GM23338 (cell line): Measurements from ENCODE around the gene CDC42BPB.

Experiments used
- EZH2 ChIP-seq: fragments of 200-600 bp; sonication (generic); IDR thresholded peaks from one replicate; pipeline ENCODE4 v1.8.0; 2017; ENCODE audit warnings: antibody characterized with exemption, mild to moderate bottlenecking, low read depth; ENCODE audit not compliant: unreplicated experiment
- EZH2phosphoT487 ChIP-seq: fragments of 200-600 bp; sonication (generic); IDR thresholded peaks from one replicate; pipeline ENCODE4 v1.8.1; 2018; ENCODE audit warnings: antibody characterized with exemption; ENCODE audit not compliant: unreplicated experiment
- JUNB ChIP-seq: IDR thresholded peaks from one replicate; pipeline ENCODE4 v1.6.1; 2016; ENCODE audit warnings: antibody characterized with exemption; ENCODE audit not compliant: unreplicated experiment
- POLR2AphosphoS5 ChIP-seq: IDR thresholded peaks from 2 replicates; pipeline ENCODE4 v1.6.1; 2016; ENCODE audit warnings: antibody characterized with exemption, low read depth
- ZNF114 ChIP-seq: fragments of 250-450 bp; sonication (Bioruptor Pico); IDR thresholded peaks from 2 replicates; pipeline ENCODE4 v1.5.0; 2020; ENCODE audit warnings: mild to moderate bottlenecking, moderate library complexity
- ZNF331 ChIP-seq: fragments of 250-450 bp; sonication (Bioruptor Pico); IDR thresholded peaks from 2 replicates; pipeline ENCODE4 v1.5.0; 2020; ENCODE audit warnings: low read depth, mild to moderate bottlenecking, moderate library complexity
- TF ChIP-seq, protein P1 (sequence below), 2 experiments: fragments of 200-600 bp in 1 of 2; sonication (generic) in 1 of 2; conservative IDR thresholded peaks; 2 replicates each; pipeline versions ENCODE4 v1.5.1 to v1.6.1; 2016 to 2017; ENCODE audit warnings: antibody characterized with exemption in 2 of 2, low read depth in 2 of 2, mild to moderate bottlenecking in 2 of 2, moderate library complexity in 1 of 2
- TF ChIP-seq, protein P2 (sequence below): IDR thresholded peaks from one replicate; pipeline ENCODE4 v1.6.1; 2018; ENCODE audit warnings: antibody characterized with exemption; ENCODE audit not compliant: unreplicated experiment
- TF ChIP-seq, protein P3 (sequence below): IDR thresholded peaks from 2 replicates; pipeline ENCODE4 v1.6.1; 2016; ENCODE audit warnings: antibody characterized with exemption

DNA sequence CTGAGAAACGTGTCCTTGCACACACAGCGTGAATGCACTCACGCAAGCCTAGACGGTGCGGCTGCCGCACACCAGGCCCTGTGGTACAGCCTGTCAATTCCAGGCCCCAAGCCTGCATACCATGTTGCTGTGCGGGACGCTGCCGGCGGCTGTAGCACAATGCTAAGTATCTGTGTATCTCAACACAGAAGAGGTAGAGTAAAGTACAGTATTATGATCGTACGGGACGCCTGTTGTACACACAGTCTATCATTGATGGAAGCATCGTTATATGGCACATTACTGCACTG is 89.9 kb downstream of the CDC42BPB start:
- TF ChIP-seq POLR2AphosphoS5 = no peak
- TF ChIP-seq ZNF114 (CRISPR knock-in tag) = no peak
- TF ChIP-seq, protein P1, sequence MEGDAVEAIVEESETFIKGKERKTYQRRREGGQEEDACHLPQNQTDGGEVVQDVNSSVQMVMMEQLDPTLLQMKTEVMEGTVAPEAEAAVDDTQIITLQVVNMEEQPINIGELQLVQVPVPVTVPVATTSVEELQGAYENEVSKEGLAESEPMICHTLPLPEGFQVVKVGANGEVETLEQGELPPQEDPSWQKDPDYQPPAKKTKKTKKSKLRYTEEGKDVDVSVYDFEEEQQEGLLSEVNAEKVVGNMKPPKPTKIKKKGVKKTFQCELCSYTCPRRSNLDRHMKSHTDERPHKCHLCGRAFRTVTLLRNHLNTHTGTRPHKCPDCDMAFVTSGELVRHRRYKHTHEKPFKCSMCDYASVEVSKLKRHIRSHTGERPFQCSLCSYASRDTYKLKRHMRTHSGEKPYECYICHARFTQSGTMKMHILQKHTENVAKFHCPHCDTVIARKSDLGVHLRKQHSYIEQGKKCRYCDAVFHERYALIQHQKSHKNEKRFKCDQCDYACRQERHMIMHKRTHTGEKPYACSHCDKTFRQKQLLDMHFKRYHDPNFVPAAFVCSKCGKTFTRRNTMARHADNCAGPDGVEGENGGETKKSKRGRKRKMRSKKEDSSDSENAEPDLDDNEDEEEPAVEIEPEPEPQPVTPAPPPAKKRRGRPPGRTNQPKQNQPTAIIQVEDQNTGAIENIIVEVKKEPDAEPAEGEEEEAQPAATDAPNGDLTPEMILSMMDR (conservative IDR thresholded peaks at IDR 0.05; ENCODE audit: low read depth in 2 of 2) = no peak
- TF ChIP-seq EZH2 = no peak
- TF ChIP-seq EZH2phosphoT487 = no peak
- TF ChIP-seq, protein P2, sequence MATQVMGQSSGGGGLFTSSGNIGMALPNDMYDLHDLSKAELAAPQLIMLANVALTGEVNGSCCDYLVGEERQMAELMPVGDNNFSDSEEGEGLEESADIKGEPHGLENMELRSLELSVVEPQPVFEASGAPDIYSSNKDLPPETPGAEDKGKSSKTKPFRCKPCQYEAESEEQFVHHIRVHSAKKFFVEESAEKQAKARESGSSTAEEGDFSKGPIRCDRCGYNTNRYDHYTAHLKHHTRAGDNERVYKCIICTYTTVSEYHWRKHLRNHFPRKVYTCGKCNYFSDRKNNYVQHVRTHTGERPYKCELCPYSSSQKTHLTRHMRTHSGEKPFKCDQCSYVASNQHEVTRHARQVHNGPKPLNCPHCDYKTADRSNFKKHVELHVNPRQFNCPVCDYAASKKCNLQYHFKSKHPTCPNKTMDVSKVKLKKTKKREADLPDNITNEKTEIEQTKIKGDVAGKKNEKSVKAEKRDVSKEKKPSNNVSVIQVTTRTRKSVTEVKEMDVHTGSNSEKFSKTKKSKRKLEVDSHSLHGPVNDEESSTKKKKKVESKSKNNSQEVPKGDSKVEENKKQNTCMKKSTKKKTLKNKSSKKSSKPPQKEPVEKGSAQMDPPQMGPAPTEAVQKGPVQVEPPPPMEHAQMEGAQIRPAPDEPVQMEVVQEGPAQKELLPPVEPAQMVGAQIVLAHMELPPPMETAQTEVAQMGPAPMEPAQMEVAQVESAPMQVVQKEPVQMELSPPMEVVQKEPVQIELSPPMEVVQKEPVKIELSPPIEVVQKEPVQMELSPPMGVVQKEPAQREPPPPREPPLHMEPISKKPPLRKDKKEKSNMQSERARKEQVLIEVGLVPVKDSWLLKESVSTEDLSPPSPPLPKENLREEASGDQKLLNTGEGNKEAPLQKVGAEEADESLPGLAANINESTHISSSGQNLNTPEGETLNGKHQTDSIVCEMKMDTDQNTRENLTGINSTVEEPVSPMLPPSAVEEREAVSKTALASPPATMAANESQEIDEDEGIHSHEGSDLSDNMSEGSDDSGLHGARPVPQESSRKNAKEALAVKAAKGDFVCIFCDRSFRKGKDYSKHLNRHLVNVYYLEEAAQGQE = no peak
- no peak for TF ChIP-seq ZNF331
- TF ChIP-seq JUNB = no peak
- TF ChIP-seq, protein P3, sequence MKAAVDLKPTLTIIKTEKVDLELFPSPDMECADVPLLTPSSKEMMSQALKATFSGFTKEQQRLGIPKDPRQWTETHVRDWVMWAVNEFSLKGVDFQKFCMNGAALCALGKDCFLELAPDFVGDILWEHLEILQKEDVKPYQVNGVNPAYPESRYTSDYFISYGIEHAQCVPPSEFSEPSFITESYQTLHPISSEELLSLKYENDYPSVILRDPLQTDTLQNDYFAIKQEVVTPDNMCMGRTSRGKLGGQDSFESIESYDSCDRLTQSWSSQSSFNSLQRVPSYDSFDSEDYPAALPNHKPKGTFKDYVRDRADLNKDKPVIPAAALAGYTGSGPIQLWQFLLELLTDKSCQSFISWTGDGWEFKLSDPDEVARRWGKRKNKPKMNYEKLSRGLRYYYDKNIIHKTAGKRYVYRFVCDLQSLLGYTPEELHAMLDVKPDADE = no peak
